Activated CD4-positive, alpha-beta T cell treated with anti-CD3 and anti-CD28 coated beads, Interleukin-2, amount 50 U/mL, for 16 hours (primary cell): ENCODE results near the gene SHROOM1.
A peak's percentile ranks its signal among the peaks of the same experiment; 100 is the strongest.

Experiments
- DNase-seq: peaks from one replicate; pipeline ENCODE4 v3.0.0-alpha.2; 2020

Gene SHROOM1

GRCh38 chr5:132849347-132849746 is 18.9 kb upstream of the SHROOM1 start:
- DNase-seq, result no peak

- DNase-seq, result no peak
These were observed 17.8 kb upstream of the SHROOM1 start for GRCh38 chr5:132848270-132848669.

DNA sequence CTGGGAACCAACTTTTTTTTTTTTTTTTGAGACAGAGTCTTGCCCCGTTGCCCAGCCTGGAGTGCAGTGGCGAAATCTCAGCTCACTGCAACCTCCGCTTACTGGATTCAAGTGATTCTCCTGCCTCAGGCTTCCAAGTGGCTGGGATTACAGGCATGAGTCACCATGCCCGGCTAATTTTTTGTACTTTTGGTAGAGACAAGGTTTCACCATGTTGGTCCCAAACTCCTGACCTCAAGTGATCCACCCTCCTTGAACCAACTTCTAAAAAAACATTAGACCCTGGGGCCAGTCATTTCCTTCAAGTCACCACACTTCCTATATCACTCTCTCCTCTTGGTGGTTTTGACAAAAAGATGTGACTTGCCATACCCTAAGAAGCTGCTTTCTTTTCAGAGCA is 10.9 kb upstream of the SHROOM1 start:
- DNase-seq, result no peak

- no peak for DNase-seq
These were observed 10.4 kb upstream of the SHROOM1 start for GRCh38 chr5:132840896-132841295.

GRCh38 chr5:132840313-132840712 is 9.9 kb upstream of the SHROOM1 start:
- no peak for DNase-seq

- DNase-seq, result no peak
These were observed 9.2 kb upstream of the SHROOM1 start for GRCh38 chr5:132839426-132840301.

GRCh38 chr5:132838516-132839282 is 8.3 kb upstream of the SHROOM1 start:
- no peak for DNase-seq

- no peak for DNase-seq
These were observed 7.4 kb upstream of the SHROOM1 start for GRCh38 chr5:132837868-132838267.

DNA sequence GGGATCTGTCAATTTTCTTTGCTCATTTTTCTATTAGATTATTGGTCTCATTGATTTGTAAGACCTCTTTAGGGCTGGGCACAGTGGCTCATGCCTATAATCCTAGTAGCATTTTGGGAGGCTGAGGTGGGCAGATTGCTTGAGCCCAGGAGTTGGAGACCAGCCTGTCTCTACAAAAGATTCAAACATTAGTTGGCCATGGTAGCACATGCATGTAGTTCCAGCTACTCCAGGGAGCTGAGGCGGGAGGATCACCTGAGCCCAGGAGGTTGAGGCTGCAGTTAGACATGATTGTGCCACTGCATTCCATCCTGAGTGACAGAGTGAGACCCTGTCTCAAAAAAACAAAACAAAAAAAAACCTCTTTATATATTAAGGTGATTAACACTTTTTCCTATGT is 6.4 kb upstream of the SHROOM1 start:
- DNase-seq, result no peak

DNA sequence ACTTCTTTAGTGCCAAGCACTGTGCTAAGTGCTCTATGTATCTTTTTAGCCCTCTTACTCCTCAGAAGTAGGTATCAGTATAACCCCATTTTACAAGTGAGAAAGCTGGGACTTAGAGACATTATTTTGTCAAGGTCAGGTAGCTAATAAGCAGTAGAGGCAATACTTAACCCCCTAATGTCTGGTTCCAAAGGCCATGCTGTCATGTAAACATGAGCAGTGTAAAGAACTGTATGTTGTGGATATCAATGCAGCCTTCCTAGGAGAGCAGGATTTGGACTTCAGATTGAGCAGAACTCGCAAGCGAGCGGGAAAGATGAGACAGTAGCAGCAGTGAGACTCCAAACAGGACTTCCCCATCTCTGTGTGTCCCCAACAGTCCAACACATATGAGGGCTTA is 3.6 kb upstream of the SHROOM1 start:
- DNase-seq, result no peak

GRCh38 chr5:132832612-132833011 is 2.2 kb upstream of the SHROOM1 start:
- DNase-seq, result no peak

DNA sequence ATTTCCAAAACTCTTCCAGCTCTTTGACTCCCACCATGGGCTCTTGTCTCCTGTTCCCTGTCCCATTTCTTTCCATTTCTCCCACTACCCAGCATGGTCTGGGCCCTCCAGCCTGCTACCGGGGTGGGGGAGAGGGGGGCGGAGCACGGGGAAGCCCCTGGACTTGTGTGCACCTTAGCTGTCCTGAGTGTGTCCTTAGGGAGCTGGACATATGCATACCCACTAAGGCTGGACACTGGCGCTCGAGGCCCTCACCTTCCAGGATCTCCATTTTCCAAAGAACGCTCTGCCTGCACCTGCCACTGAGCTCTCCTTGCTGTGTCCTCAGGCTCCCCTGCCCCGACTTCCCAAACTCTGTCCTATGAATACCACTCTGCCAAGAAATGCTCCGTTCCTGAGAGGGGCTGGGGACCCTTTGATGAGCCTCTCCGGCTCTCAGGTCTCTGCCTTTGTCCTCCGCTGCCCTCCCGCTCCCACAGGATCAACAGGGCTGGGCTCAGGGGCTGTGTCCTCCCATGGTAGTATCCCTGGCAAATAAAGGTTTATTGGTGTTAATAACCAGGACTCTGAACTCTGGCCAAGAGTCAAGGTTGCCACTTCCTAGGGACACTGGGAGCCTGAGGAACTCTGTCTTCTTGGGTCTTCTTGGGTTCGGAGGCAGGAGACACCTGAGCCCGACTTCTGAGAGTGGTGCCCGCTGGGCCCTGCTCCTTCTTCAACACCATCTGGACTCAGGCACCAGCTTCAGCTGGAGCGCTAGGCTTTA is 831 bp upstream of the SHROOM1 start:
- DNase-seq, result no peak

- DNase-seq, result peak; percentile 69
These were observed 558 bp downstream of the SHROOM1 start for GRCh38 chr5:132829742-132830435.

DNA sequence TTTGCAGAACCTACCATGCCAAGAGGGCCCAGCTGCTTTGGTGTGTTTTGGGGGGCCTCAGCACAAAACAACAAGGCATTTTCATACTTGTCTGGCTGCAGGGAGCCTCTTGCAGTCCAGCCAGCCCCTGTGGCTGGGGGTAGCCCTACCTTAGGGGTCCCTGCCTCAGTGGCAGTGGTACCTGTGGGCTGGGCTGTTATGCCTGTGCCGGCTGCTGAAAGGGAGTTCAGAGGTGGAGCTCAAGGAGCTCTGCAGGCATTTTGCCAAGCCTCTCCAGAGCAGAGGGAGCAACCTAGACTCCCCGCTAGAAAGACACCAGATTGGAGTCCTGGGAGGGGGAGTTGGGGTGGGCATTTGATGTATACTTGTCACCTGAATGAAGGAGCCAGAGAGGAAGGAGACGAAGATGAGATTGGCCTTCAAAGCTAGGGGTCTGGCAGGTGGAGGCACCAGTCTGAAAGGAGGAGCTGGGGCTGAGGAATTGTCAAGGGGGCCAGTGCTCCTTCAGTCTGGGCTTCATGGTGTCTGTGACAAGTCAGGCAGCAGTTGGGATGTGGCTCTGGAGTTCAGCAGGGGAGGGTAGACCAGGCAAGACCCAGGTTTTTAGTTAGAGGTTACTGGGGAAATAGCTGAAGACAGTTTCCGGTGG is 1.5 kb downstream of the SHROOM1 start:
- no peak for DNase-seq

DNA sequence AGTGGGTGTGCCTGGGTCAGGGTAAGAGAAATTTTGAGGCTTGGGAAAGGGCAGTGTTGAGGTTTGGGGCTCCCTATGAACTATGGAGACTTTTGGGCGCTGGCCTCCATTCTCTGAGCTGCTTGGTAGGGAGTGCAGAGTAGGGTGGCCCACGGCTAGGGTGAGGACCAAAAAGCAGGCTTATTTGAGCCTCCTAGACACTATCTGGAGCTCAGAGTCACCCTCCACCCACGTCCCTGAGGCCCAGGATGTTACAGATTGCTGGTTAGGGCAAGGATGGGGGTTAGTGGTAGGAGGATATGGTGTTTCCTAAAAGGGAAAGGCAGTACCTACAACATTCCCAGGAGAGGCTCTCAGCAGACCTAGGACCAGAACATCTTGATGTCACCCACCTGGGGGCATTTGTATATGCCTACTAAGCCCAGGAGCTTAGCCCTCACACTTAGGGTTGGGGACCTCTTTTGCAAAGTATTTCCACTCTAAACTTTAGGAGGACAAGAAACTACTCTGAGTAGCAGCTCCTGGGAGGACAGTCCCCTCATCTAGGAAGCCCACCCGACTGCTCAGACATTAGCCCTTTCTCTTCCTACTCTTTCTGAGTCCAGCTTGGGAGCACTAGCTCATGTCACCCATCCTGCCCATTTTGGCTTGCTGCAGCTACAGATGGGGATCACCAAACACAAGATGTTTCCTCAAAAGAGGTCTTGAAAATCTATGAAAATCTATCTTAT is 2.3 kb downstream of the SHROOM1 start:
- no peak for DNase-seq

DNA sequence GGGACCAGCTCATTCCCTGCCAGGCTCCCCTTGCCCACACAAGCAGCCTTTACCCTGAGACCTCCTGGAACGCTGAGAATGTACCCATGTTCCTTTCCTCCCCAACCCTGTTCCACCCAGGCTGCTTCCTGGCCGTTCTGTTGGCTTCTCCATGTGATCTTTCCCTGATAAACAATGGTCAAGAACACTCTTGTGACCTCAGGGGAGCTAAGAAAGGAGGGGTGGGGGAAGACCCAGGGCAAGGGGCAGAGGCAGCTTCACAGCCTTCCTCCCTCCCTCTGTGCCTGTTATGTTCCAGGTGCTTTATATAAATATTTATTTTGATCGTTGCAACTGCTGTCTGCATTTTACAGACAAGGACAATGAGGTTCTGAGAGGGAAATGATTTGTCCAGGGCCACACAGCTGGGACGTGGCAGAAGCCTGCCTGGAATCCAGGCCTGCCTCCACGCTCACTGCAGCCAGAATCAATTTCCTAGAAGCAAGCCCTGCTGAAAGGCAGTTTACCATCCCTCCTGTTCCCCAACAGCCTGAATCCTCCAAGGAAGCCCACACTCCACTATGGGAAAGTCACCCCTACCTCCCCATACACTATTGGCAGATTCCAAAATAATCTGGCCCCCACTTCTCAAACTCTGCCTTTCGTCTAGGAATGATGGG is 3.9 kb downstream of the SHROOM1 start:
- no peak for DNase-seq

GRCh38 chr5:132825834-132826391 is 4.5 kb downstream of the SHROOM1 start:
- DNase-seq, result no peak

DNA sequence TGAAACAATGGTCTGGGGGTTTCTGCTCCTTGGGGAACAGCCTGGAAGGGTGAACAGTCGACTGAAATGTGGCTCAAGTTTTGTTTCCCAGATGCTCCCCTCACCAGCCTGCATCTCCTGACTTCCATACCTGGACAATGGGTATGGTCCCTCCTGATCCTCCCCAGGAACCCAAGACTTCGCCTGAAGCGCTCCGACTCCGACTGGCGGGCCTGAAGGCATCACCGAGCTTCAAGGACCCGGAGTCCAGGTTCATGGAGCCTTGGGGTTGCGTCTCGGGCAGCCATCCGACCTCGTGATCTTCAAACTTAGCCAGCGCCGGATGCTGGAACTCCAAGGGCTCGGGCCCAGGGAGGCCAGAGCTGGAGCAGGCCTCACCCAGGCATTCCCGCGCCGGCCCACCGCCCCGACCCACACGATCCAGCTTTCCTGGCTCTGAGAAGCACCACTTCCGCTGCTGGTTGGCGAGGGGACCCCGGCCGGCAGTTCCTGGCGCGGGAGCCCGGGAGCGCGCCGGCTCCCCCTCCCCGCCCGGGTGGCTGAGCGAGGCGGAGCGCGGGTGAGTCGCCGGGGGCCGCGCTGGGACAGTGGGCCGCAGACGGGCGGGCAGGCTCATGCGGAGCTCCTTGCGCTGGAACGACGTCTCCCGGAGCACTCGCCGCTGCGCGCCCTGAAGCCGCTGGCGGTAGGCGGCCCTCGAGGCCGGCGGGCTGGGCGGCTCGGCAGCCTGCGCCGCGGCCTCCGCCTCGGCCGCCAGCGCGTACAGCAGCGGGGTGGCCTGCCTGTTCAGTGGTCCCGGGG is 5.2 kb downstream of the SHROOM1 start:
- no peak for DNase-seq

GRCh38 chr5:132824426-132824825 is 6.0 kb downstream of the SHROOM1 start:
- DNase-seq, result no peak
